NOMO-1 treated with DMSO at 0.1 percent for 48 hours (cell line): ENCODE results near the gene PDE7B.
A peak's percentile ranks its signal among the peaks of the same experiment; 100 is the strongest.
"Not testable (repeated sequence)": the region's sequence is repeated elsewhere in the genome, so short reads cannot be mapped to it uniquely, and the experiment has no call there.

ENCODE experiments used
- DNase-seq: peaks from one replicate; lab custom pipeline; 2025; ENCODE audit not compliant: unreplicated experiment; lab: John Stamatoyannopoulos, UW

The PDE7B gene

GRCh38 chr6:136095986-136096385, 244.5 kb downstream of the PDE7B start:
- no peak for DNase-seq

GRCh38 chr6:136102991-136103688, 251.6 kb downstream of the PDE7B start:
- no peak for DNase-seq

DNA sequence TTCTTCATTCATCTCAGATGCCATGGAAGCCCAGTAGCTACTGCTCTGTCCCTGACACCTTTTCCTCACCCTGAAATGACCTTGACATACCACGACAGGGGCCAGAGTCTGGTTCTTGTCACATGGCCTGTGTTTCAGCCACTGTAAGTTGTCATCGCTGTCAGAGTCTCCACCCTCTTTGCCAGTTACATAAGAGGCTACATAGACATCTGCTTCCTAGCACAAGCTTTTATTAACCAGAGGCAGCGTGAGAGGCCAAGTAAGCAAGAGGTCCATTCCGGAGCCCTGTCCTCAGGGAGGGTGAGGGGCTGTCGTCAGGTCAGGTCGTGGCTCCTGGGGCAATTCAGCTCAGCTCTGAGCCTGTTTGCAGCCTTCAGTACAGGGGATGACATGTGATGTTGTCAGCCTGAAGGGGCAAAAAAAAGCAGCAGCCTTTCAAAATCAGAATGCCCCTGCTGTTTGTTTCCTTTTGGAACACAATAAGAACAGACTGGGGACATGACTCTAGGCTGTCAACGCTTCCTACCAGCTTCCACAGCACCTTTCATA, 252.3 kb downstream of the PDE7B start:
- DNase-seq = no peak

GRCh38 chr6:136104556-136104955, 253.1 kb downstream of the PDE7B start:
- DNase-seq = no peak

DNA sequence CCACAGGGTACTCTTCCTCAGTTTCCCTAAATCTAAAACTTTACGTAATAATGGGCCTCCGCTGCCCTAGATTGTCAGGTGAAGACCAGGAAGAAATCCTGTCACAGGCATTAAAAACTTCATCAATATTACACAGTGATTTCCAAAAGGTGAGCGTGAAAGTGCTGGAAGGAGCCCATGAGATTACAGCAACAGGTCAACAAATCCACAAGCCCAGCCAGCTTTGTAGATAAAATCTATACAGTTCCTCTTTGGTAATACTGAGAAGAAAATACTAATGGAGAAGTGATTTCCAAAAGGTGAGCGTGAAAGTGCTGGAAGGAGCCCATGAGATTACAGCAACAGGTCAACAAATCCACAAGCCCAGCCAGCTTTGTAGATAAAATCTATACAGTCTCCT, 254.3 kb downstream of the PDE7B start:
- not testable (repeated sequence) for DNase-seq

- DNase-seq = no peak
Observed at GRCh38 chr6:136108361-136108945, 257.0 kb downstream of the PDE7B start.

- DNase-seq = no peak
Observed at GRCh38 chr6:136111831-136112230, 260.3 kb downstream of the PDE7B start.

DNA sequence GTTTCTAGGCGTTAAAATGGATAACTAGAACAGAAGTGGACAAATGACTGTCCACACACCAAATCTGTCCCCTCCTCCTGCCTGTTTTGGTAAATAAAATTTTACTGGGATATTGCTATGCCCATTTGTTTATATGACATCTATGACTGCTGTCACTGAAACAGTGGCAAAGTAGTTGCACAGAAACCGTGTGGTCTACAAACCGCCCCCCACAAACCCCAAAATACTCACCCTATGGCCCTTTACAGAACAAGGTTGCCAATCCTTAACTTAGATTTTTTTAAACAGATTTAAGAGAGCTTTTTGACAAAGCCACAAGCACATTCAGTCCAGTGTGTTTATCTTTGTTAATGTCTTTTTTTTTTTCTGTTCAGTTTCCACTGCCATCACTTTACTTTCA, 260.8 kb downstream of the PDE7B start:
- DNase-seq = no peak

- peak; percentile 89 for DNase-seq
Observed at GRCh38 chr6:136113736-136114173, 262.3 kb downstream of the PDE7B start.

DNA sequence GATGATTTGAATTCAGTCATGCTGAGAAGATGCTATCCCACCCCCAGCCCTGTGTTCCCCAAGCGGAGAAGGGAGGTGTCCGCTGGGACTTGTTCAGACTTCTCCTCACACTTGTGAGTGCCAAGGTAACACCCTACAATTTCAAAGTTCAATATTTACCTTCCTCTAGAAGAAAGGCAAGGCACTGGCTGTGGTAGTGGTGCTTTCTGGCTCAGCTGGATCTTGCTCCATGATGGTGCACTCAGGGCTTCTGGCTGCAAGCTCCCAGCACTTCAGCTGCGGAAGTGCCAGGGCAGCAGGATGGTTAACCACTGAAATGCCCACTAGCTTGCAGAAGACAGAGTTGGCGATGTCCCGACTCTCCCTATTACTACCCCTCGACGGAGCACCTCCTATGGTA, 263.2 kb downstream of the PDE7B start:
- DNase-seq = no peak

DNA sequence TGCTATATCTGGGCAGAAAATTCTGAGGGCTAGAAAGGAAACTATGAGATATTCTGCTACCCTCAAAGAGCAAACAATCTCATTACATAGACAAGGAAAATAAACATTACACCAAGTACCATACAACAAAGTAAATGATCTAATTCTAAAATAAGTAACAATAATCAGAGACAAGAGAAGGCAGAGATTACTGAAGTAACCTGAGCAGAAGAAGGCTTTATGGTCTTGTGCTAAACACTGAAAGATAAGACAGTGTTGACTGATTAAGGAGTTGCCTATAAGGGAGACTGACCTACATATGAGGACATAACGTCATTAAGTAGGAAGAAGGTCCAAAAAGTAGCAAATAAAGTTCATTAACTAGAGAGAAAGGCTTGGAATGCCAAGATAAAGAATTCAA, 264.4 kb downstream of the PDE7B start:
- DNase-seq = no peak

DNA sequence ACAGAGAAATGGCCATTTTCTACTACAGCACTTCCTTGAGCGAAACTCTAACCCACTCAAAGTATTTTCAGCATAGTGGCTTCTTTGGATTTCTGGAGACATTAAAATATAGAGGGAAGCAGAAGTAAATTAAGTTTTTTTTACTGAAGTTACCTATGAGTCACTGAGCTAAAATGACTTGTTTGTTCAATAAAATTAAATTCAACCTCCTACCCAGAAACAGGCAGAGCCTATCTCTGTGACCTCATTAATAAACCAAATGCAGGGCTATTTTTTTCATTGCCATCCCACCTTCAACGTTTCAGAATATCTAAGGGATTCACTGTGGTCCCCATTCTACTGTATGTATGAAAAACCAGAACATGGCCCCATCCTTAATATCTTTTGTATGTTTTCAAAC, 265.6 kb downstream of the PDE7B start:
- no peak for DNase-seq

DNA sequence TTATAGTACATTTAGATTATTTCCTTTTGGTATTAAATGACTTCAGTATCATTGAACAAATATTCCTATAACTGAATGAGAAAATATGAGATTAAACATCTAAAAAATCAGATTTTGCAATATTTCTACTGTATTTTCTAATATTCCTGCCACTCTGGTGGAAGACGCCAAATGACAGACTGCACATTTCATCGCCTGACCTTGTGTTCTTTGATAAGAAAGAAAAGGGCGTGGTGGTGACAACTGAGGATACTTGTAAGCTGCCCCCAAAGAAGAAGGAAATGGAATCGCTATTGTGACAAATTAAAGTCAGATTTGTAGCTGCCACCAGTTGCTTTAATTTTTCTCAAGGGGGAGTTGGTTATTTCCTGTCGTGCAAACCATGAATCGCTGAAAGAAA, 267.3 kb downstream of the PDE7B start:
- DNase-seq = no peak

- DNase-seq = no peak
Observed at GRCh38 chr6:136123468-136123867, 272.0 kb downstream of the PDE7B start.

- DNase-seq = no peak
Observed at GRCh38 chr6:136125585-136125984, 274.1 kb downstream of the PDE7B start.

- no peak for DNase-seq
Observed at GRCh38 chr6:136127873-136128272, 276.4 kb downstream of the PDE7B start.

DNA sequence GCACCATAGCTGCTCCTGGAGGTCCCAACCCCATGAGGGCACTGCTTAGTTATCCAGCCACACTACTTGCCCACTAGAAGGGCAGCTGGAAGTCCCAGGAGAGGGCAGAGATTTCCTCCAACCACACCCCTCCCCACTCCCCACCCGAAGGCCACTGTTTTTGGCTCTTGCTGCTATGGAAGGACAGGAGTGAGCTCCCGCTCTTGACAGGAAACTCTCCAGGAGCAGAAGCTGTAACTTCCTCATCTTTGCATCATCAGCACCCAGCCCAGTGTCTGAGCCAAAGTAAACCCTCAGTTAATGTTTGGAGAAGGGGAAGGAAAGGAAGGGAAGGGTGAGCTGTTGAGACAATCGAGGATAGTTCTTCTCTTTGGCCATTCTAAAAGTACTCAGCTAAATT, 277.9 kb downstream of the PDE7B start:
- DNase-seq = no peak

DNA sequence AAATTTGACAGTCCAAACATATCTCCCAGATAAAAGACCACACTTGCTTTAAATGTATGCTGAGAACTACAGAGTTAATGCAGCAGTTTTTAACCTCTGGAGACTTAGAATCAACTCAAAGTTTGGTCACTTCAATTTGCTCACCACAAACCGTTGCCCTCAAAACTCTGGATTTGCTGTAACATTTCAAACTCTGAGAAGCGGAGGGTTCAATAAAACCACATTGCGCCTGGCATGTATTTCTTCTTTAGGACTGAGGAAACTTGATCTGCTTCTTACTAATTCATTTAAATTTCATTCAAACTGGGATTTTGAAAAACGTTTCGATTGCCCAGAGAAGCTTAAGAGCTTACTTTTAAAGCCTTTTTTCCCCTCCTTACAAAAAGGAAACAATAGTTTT, 282.8 kb downstream of the PDE7B start:
- DNase-seq = no peak

- DNase-seq = no peak
Observed at GRCh38 chr6:136134751-136135150, 283.2 kb downstream of the PDE7B start.

- no peak for DNase-seq
Observed at GRCh38 chr6:136136274-136136673, 284.8 kb downstream of the PDE7B start.

DNA sequence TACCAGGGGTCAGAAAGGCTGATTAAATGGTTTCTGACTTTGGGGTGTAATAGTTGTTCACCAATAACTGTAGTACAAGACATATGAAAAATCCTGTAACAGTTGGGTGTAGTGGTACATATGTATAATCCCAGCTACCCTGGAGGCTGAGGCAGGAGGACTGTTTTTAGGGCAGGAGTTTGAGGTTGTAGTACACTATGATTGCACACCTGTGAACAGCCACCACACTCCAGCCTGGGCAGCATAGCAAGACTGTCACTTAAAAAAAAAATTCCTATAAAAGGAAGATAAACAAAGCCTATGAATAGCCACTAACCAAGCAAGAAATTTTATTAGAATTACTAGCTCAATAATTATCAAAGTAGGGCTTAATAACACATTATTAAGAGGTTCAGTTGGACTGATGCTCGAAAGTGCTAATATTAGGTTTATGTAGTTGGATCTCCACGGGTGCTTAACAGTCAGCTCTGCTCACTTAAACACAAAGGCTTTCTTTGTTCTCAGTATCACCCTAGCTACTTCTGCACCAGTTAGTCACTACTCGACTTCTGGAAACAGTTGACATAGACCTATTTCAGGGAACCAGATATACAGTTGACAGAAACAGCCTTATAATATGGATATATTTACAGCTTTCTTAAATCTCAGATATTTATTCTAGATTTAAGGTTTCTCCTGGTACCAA, 285.6 kb downstream of the PDE7B start:
- DNase-seq = no peak

DNA sequence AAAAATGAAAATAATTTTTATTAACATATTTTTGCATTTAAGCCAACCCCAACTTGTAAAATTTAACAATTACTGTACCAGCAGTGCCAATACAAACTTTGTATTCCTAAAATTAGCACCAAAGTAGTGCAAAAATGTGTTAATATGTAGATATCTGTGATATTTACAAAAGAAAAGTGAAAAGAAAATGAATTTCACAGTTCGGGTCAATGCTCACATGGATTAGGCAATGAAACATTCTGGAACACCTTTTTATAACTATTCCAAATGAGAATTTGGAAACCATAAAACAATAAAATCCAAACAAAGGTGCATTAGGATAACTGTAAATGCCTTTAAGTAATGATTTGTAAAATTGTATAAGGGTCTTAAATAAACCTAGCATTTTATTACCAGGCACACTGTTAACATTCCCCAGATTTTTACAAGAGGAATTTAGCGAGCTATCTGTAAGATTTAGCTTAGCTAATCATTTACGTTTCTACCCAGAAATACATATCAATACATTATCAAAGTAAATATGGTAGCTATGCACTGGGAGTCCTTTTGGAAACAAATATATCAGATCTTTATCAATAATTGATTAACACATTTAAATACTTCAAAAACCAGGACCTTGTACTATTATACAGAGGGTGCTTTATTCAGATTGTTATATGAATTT, 286.4 kb downstream of the PDE7B start:
- no peak for DNase-seq
